GM12878 (cell line): Measurements from ENCODE around the gene GRB10. TPM values are rescaled to one million over a fixed set of nuclear protein-coding genes. Genes with fewer than 3 reads are reported as not detected.

Experiments
- ATAC-seq: fragments of 200-7000 bp; cut with Tn5 transposase; 3 replicates; pipeline ENCODE4 v1.9.1; 2020; ENCODE audit warnings: mild to moderate bottlenecking, moderate library complexity
- BruUV-seq: library from RNA; stranded (reverse); fragments of 400-500 nt; replicated peaks from 2 replicates; lab custom pipeline; 2021; lab: Mats Ljungman, UMichigan
- CTCF ChIA-PET: fragments of 300-600 bp; sonication (Branson Sonifier 250); formaldehyde crosslinking; extraction: SDS; loops from one replicate; lab custom pipeline; 2021; ENCODE audit warnings: inconsistent platforms; lab: Yijun Ruan, JAX
- POLR2A ChIA-PET: fragments of 350-600 bp; formaldehyde crosslinking; extraction: SDS; loops from one replicate; lab custom pipeline; 2021; ENCODE audit warnings: inconsistent platforms; lab: Charles Lee
- RAD21 ChIA-PET: fragments of 300-600 bp; sonication (Branson Sonifier 250); formaldehyde crosslinking; loops from one replicate; lab custom pipeline; 2023; ENCODE audit warnings: antibody characterized with exemption; ENCODE audit not compliant: unreplicated experiment; lab: Charles Lee
- SMC1A ChIA-PET: fragments of 300-600 bp; sonication (Branson Sonifier 250); formaldehyde crosslinking; loops from one replicate; lab custom pipeline; 2023; ENCODE audit not compliant: unreplicated experiment, uncharacterized antibody; lab: Charles Lee
- DNase-seq: peaks from one replicate; pipeline ENCODE4 v3.0.0-alpha.2; 2011; ENCODE audit warnings: low read depth, low spot score
- FAIRE-seq: peaks from 3 replicates; lab custom pipeline; 2011; peaks lifted over from hg19 to GRCh38; lab: Jason Lieb, UNC
- H2AFZ ChIP-seq: 2 replicates; pipeline ENCODE4 v1.6.0; 2011; ENCODE audit warnings: low read depth, low read length, control low read depth; ENCODE audit not compliant: control insufficient read depth
- H3K27ac ChIP-seq: 2 replicates; pipeline ENCODE4 v1.5.1; 2011; ENCODE audit warnings: control low read depth; ENCODE audit not compliant: control insufficient read depth, insufficient read depth
- H3K27me3 ChIP-seq, 2 experiments: replicated peaks in 1 of 2; 2 replicates each; pipeline versions ENCODE4 v1.6.0 to v1.6.1; 2011; ENCODE audit warnings: low read length in 1 of 2; ENCODE audit not compliant: control insufficient read depth in 2 of 2, insufficient read depth in 2 of 2
- H3K36me3 ChIP-seq, 2 experiments: 2 replicates each; pipeline ENCODE4 v1.5.1; 2011; ENCODE audit warnings: low read length in 1 of 2; ENCODE audit not compliant: control insufficient read depth in 2 of 2, insufficient read depth in 2 of 2
- H3K4me1 ChIP-seq: 2 replicates; pipeline ENCODE4 v1.6.1; 2011; ENCODE audit warnings: mild to moderate bottlenecking, low read length, moderate library complexity, mixed read lengths; ENCODE audit not compliant: control insufficient read depth, insufficient read depth
- H3K4me2 ChIP-seq: 2 replicates; pipeline ENCODE4 v1.6.0; 2011; ENCODE audit warnings: control low read depth; ENCODE audit not compliant: control insufficient read depth, insufficient read depth
- H3K4me3 ChIP-seq: fragments of 200-600 bp; sonication (generic); 2 replicates; pipeline ENCODE4 v1.5.1; 2016
- H3K79me2 ChIP-seq: 2 replicates; pipeline ENCODE4 v1.6.0; 2011; ENCODE audit warnings: low read length; ENCODE audit not compliant: control insufficient read depth, insufficient read depth
- H3K9ac ChIP-seq: 2 replicates; pipeline ENCODE4 v1.8.0; 2011; ENCODE audit warnings: low read length, control low read depth, mixed read lengths; ENCODE audit not compliant: control insufficient read depth, insufficient read depth
- H3K9me3 ChIP-seq: replicated peaks from 3 replicates; pipeline ENCODE4 v1.5.1; 2011; ENCODE audit warnings: mild to moderate bottlenecking, low read length; ENCODE audit not compliant: control insufficient read depth, insufficient read depth
- H4K20me1 ChIP-seq: 2 replicates; pipeline ENCODE4 v1.6.0; 2011; ENCODE audit not compliant: control insufficient read depth, insufficient read depth
- ELK1 ChIP-seq: IDR thresholded peaks from 2 replicates; pipeline ENCODE4 v1.6.1; 2012; ENCODE audit warnings: low read depth, low read length, improper control_type of control experiment
- FOXM1 ChIP-seq: IDR thresholded peaks from 2 replicates; pipeline ENCODE4 v1.6.1; 2012; ENCODE audit warnings: low read depth, mild to moderate bottlenecking, inconsistent platforms, low read length, moderate library complexity
- HCFC1 ChIP-seq: fragments of 150-350 bp; IDR thresholded peaks from 2 replicates; pipeline ENCODE4 v1.6.1; 2014; ENCODE audit warnings: low read length
- IRF4 ChIP-seq: IDR thresholded peaks from 2 replicates; pipeline ENCODE4 v1.6.1; 2011; ENCODE audit warnings: low read depth, low read length
- MTA3 ChIP-seq: IDR thresholded peaks from 2 replicates; pipeline ENCODE4 v1.6.1; 2012; ENCODE audit warnings: low read length, inconsistent platforms, borderline replicate concordance
- MYB ChIP-seq: fragments of 150-350 bp; IDR thresholded peaks from 2 replicates; pipeline ENCODE4 v1.6.1; 2014; ENCODE audit warnings: mild to moderate bottlenecking, low read depth, low read length, borderline replicate concordance
- NFYA ChIP-seq: IDR thresholded peaks from 2 replicates; pipeline ENCODE4 v1.6.1; 2011; ENCODE audit warnings: low read depth, mild to moderate bottlenecking, low read length, improper control_type of control experiment, borderline replicate concordance
- RAD21 ChIP-seq: IDR thresholded peaks from 2 replicates; pipeline ENCODE4 v1.6.1; 2011; ENCODE audit warnings: mild to moderate bottlenecking, low read depth, low read length, moderate library complexity; ENCODE audit not compliant: insufficient read depth
- RELB ChIP-seq: fragments of 450-650 bp; IDR thresholded peaks from 2 replicates; pipeline ENCODE4 v1.6.1; 2017; ENCODE audit warnings: low read depth, mild to moderate bottlenecking, moderate library complexity
- SKIL ChIP-seq: fragments of 450-650 bp; IDR thresholded peaks from 2 replicates; pipeline ENCODE4 v1.6.1; 2017; ENCODE audit warnings: mild to moderate bottlenecking, low read depth, inconsistent platforms; ENCODE audit not compliant: poor library complexity, severe bottlenecking
- SMAD1 ChIP-seq: fragments of 450-650 bp; IDR thresholded peaks from 2 replicates; pipeline ENCODE4 v1.6.1; 2018; ENCODE audit warnings: mild to moderate bottlenecking, low read depth; ENCODE audit not compliant: partially characterized antibody
- SMAD5 ChIP-seq: IDR thresholded peaks from 2 replicates; pipeline ENCODE4 v1.6.1; 2016; ENCODE audit warnings: antibody characterized with exemption, low read depth
- SREBF1 ChIP-seq: IDR thresholded peaks from 2 replicates; pipeline ENCODE4 v1.6.1; 2012; ENCODE audit warnings: mild to moderate bottlenecking, low read length
- TARDBP ChIP-seq: IDR thresholded peaks from 2 replicates; pipeline ENCODE4 v1.6.1; 2016; ENCODE audit warnings: borderline replicate concordance
- TCF12 ChIP-seq: IDR thresholded peaks from 2 replicates; pipeline ENCODE4 v1.6.1; 2011; ENCODE audit warnings: low read depth, mild to moderate bottlenecking, low read length
- ZBTB11 ChIP-seq: fragments of 450-650 bp; formaldehyde crosslinking; IDR thresholded peaks from 2 replicates; pipeline ENCODE4 v1.5.0; 2022; ENCODE audit warnings: mild to moderate bottlenecking, missing genetic modification characterization
- whole genome bisulfite sequencing: methylation state at CpG from one replicate; pipeline ENCODE4 v1.1.6; 2016; ENCODE audit warnings: low lambda C conversion rate; ENCODE audit not compliant: insufficient replicate concordance, insufficient coverage; ENCODE audit errors: missing lambda C conversion rate; 5-methylcytosine and 5-hydroxymethylcytosine counted together
- in situ Hi-C: fragments of 300-500 bp; cut with MboI; formaldehyde crosslinking; loops from 9 replicates; pipeline ENCODE4 v1.14.3; 2018; ENCODE audit warnings: mixed read lengths
- intact Hi-C: fragments of 100-400 bp; cut with micrococcal nuclease; formaldehyde crosslinking; loops from one replicate; pipeline ENCODE4 v1.14.2; 2022; ENCODE audit not compliant: unreplicated experiment
- polyA plus RNA-seq, 11 experiments: library from polyadenylated mRNA; depleted of rRNA in 4 of 11; unstranded in 6 of 11; stranded (reverse) in 5 of 11; fragments of >200 nt; fragmentation: Nextera tagmentation in 4 of 11; fragmentation: Illumina TruSeq in 1 of 11; extraction: Ambion mirVana in 4 of 11; extraction: Trizol in 1 of 11; gene quantifications; 1 replicate in 1 of 11; 2 replicates in 10 of 11; pipeline versions ENCODE4 v1.2.1 to v1.2.3, GENCODE V29; 2011 to 2016; ENCODE audit warnings: inconsistent platforms in 2 of 11, missing spikeins in 2 of 11, low read depth in 1 of 11
- total RNA-seq, 4 experiments: library from RNA; depleted of rRNA in 3 of 4; stranded (reverse); fragments of >200 nt in 3 of 4; fragmentation: Illumina TruSeq in 1 of 4; extraction: Trizol in 1 of 4; gene quantifications; 2 replicates each; pipeline versions ENCODE4 v1.2.1 to v1.2.3, GENCODE V29; 2013 to 2021

Gene GRB10
- total and polyA plus RNA-seq, 10 of the 15 experiments (the other 5 are each of a cell fraction or from before 2014, with no cell fraction given): 0.04 to 0.33 TPM; not detected in 8

GRCh38 chr7:50791938-50792341 lies 9.2 kb upstream of the GRB10 start (continued):
- TF ChIP-seq SKIL: no peak
- no peak for TF ChIP-seq MTA3
- no peak for TF ChIP-seq SMAD5
- TF ChIP-seq MYB: no peak
- no peak for TF ChIP-seq TCF12
- TF ChIP-seq RAD21: no peak

- ChIA-PET CTCF (no interaction called here), RAD21 (no interaction called here), SMC1A (no interaction called here), POLR2A (no interaction called here)
- H3K27me3 ChIP-seq: peaks cover 0 to 9% of the 10 kb centered on the region in 2 experiments
- H2AFZ ChIP-seq: no peak overlapping the region
- H4K20me1 ChIP-seq: no peaks in the 10 kb centered on the region
- BruUV-seq: no TSS peak
- no peaks in the 10 kb centered on the region; the same call in 2 of the 3 replicates for H3K9me3 ChIP-seq
- H3K79me2 ChIP-seq: no peaks in the 10 kb centered on the region
- 11% methylated on average over 5 of the region's 5 CpGs for WGBS
- H3K9ac ChIP-seq: no peak overlapping the region
- FAIRE-seq (no peak), DNase-seq (no peak), ATAC-seq (no peak)
- no peak overlapping the region for H3K27ac ChIP-seq
- no peak overlapping the region for H3K4me2 ChIP-seq
- TF ChIP-seq ZBTB11 (CRISPR knock-in tag) (no peak), FOXM1 (no peak), NFYA (no peak), ELK1 (no peak), IRF4 (no peak), RELB (no peak), HCFC1 (no peak), TARDBP (no peak), SMAD1 (no peak), SREBF1 (no peak)
- H3K4me1 ChIP-seq: no peaks in the 10 kb centered on the region
- H3K36me3 ChIP-seq: no peaks in the 10 kb centered on the region
- H3K4me3 ChIP-seq: no peak overlapping the region
- in situ Hi-C loops: no loop called here
- intact Hi-C loops: no loop called here
These were observed 8.8 kb upstream of the GRB10 start for GRCh38 chr7:50791363-50791937.
